K562 (cell line): Measurements from ENCODE around the gene SRC. TPM values are rescaled to one million over a fixed set of nuclear protein-coding genes. Genes with fewer than 3 reads are reported as not detected.

ENCODE experiments used
- ARID4B ChIP-seq: sonication (generic); formaldehyde crosslinking; IDR thresholded peaks from 2 replicates; pipeline ENCODE4 v1.8.0; 2022; ENCODE audit warnings: mild to moderate bottlenecking, missing genetic modification reagents
- CSDE1 ChIP-seq, 2 experiments: fragments of 450-650 bp; IDR thresholded peaks; 2 replicates each; pipeline ENCODE4 v1.6.1; 2016; ENCODE audit warnings: mild to moderate bottlenecking in 1 of 2
- EP400 ChIP-seq: fragments of 450-650 bp; IDR thresholded peaks from 2 replicates; pipeline ENCODE4 v1.6.1; 2017; ENCODE audit warnings: antibody characterized with exemption, mild to moderate bottlenecking, moderate library complexity
- ESRRA ChIP-seq: fragments of 450-650 bp; IDR thresholded peaks from 2 replicates; pipeline ENCODE4 v1.6.1; 2014; ENCODE audit warnings: low read depth, mild to moderate bottlenecking, moderate library complexity, borderline replicate concordance
- IFI16 ChIP-seq: fragments of 250-450 bp; sonication (Bioruptor Pico); IDR thresholded peaks from 2 replicates; pipeline ENCODE4 v2.1.2; 2022; ENCODE audit warnings: mild to moderate bottlenecking, inconsistent platforms
- MGA ChIP-seq: fragments of 450-650 bp; IDR thresholded peaks from 2 replicates; pipeline ENCODE4 v1.6.1; 2016; ENCODE audit warnings: mild to moderate bottlenecking, moderate library complexity
- MLX ChIP-seq, 2 experiments: fragments of 450-650 bp in 1 of 2; sonication (generic) in 1 of 2; formaldehyde crosslinking; conservative IDR thresholded peaks; 2 replicates each; pipeline versions ENCODE4 v1.4.0 to v1.8.1; 2020 to 2022; ENCODE audit warnings: mild to moderate bottlenecking in 1 of 2, missing genetic modification reagents in 1 of 2
- PRPF4 ChIP-seq: fragments of 200-400 bp; formaldehyde crosslinking; IDR thresholded peaks from one replicate; pipeline ENCODE4 v1.6.1; 2017; ENCODE audit warnings: low read length, low read depth, mild to moderate bottlenecking; ENCODE audit not compliant: insufficient read depth, poor library complexity, severe bottlenecking
- RB1 ChIP-seq: fragments of 450-650 bp; IDR thresholded peaks from 2 replicates; pipeline ENCODE4 v1.6.1; 2017; ENCODE audit warnings: low read depth, mild to moderate bottlenecking
- polyA plus RNA-seq, 8 experiments: library from polyadenylated mRNA; depleted of rRNA in 4 of 8; stranded (reverse) in 5 of 8; unstranded in 3 of 8; fragments of >200 nt; fragmentation: Nextera tagmentation in 2 of 8; fragmentation: Illumina TruSeq in 1 of 8; extraction: Ambion mirVana in 2 of 8; extraction: Trizol in 1 of 8; gene quantifications; 2 replicates each; pipeline versions ENCODE4 v1.2.1 to v1.2.3, GENCODE V29; 2011 to 2014; ENCODE audit warnings: inconsistent platforms in 1 of 8, missing spikeins in 1 of 8
- total RNA-seq, 7 experiments: library from RNA; depleted of rRNA in 6 of 7; stranded (reverse); fragments of >200 nt in 6 of 7; fragmentation: Illumina TruSeq in 2 of 7; extraction: Trizol in 2 of 7; gene quantifications; 2 replicates each; pipeline versions ENCODE4 v1.2.1 to v1.2.3, GENCODE V29; 2011 to 2021; ENCODE audit warnings: low replicate concordance in 1 of 7

The SRC gene
- total and polyA plus RNA-seq, 9 of the 15 experiments (the other 6 are each of a cell fraction or from before 2014, with no cell fraction given), result 0.06 to 8.5 (median 3.1) TPM

DNA sequence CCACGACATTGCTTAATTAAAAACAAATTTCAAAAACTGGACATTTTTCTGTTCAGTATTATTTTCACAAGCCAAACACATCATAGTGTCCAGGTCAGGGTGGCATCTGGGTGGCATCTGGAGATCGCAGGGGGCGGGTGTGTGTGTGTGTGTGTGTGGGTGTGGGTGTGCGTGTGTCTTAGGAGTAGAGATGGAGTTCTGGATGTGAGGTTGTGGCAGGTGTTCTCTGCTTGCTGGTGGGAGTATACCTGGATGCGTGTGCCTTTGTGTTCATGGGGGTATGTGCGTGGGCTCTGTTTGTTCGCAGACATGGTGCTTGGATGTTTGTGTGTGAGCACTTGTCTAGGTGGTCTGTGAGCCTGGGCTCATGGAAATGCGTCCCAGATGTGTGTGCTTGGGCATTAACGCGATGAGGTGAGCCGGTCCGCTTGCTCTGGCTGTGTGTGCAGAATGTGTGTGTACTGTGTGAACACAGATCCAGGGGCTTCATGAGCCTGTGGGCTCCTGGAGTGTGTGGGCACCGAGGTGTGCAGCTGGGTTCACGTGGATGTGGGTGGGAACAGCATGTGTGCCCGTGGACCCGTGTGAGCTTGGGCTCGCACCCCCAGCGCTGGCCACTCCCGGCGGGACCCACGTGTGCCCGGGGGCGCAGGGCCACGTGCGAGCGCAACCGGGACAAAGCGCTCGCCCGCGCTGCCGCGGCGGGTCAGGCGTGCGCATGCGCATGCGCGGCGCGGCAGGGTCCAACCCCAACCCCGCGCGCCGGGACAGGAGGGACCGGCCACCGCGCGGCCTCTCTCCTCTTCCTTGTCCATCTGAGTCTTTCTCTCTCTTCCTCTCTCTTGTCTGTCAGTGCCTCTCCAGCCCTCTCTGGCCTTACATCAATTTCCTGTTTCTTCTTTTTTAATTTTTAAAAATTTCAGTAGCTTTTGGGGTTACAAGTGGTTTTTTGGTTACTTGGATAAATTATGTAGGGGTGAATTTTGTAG, 60.4 kb downstream of the SRC start (continued):
- TF ChIP-seq MGA, result peak; percentile 93
- TF ChIP-seq ESRRA, result no peak
- TF ChIP-seq ARID4B (CRISPR knock-in tag), result peak; percentile 61
- TF ChIP-seq RB1, result peak; percentile 78
- no peak for TF ChIP-seq IFI16 (CRISPR knock-in tag)
- peak; percentile 73; the same call in 1 of the 2 replicates for TF ChIP-seq EP400
- TF ChIP-seq CSDE1 (IDR thresholded peaks at IDR 0.05), result peak in 1 of 2 experiments; percentile 79; a peak in 1 of 4 replicates
- TF ChIP-seq PRPF4, result no peak
- no peak for TF ChIP-seq MLX (CRISPR knock-in tag; conservative IDR thresholded peaks at IDR 0.05)
